Panc1 (cell line): ENCODE measurements around the gene INPP5F. TPM values are rescaled to one million over a fixed set of nuclear protein-coding genes. Genes with fewer than 3 reads are reported as not detected.
A peak's percentile ranks its signal among the peaks of the same experiment; 100 is the strongest.

Source experiments
- ATAC-seq: fragments of 200-7000 bp; cut with Tn5 transposase; 2 replicates; pipeline ENCODE4 v1.9.1; 2020; ENCODE audit warnings: mild to moderate bottlenecking, moderate library complexity
- BruUV-seq: library from RNA; stranded (reverse); fragments of 400-500 nt; replicated peaks from 2 replicates; lab custom pipeline; 2021; lab: Mats Ljungman, UMichigan
- CTCF ChIA-PET: fragments of 300-600 bp; sonication (Branson Sonifier 250); formaldehyde crosslinking; loops from one replicate; lab custom pipeline; 2022; ENCODE audit warnings: antibody characterized with exemption; lab: Charles Lee
- POLR2A ChIA-PET: fragments of 300-600 bp; sonication (Branson Sonifier 250); formaldehyde crosslinking; loops from one replicate; lab custom pipeline; 2022; ENCODE audit warnings: antibody characterized with exemption; lab: Charles Lee
- DNase-seq: peaks from one replicate; pipeline ENCODE4 v3.0.0-alpha.2; 2010; ENCODE audit warnings: low read depth, low spot score
- H3K27ac ChIP-seq: 2 replicates; pipeline ENCODE4 v1.5.1; 2011; ENCODE audit warnings: mild to moderate bottlenecking, low read length, inconsistent platforms
- H3K27me3 ChIP-seq: fragments of 200-500 bp; sonication (Bioruptor generic); 2 replicates; pipeline ENCODE4 v1.6.0; 2014; ENCODE audit warnings: low read length, inconsistent platforms; ENCODE audit not compliant: control insufficient read depth, insufficient read depth
- H3K36me3 ChIP-seq: fragments of 200-500 bp; sonication (Bioruptor generic); 2 replicates; pipeline ENCODE4 v1.5.1; 2014; ENCODE audit warnings: inconsistent platforms, mild to moderate bottlenecking, low read length, moderate library complexity; ENCODE audit not compliant: control insufficient read depth, insufficient read depth
- H3K4me1 ChIP-seq: 2 replicates; pipeline ENCODE4 v1.5.1; 2011; ENCODE audit warnings: inconsistent platforms, mild to moderate bottlenecking, low read length, moderate library complexity; ENCODE audit not compliant: control insufficient read depth, insufficient read depth
- H3K4me3 ChIP-seq, 2 experiments: 2 replicates each; pipeline ENCODE4 v1.5.1; 2011 to 2012; ENCODE audit warnings: low read depth in 2 of 2, low read length in 2 of 2, mild to moderate bottlenecking in 2 of 2, inconsistent platforms in 1 of 2, moderate library complexity in 1 of 2
- H3K9me3 ChIP-seq: fragments of 200-500 bp; sonication (Bioruptor generic); 2 replicates; pipeline ENCODE4 v1.5.1; 2014; ENCODE audit warnings: low read depth, mild to moderate bottlenecking, inconsistent platforms, low read length, moderate library complexity; ENCODE audit not compliant: control insufficient read depth, insufficient read depth
- POLR2AphosphoS5 ChIP-seq: IDR thresholded peaks from 2 replicates; pipeline ENCODE4 v1.6.1; 2012; ENCODE audit warnings: mild to moderate bottlenecking, low read depth, low read length, moderate library complexity
- SIN3A ChIP-seq: IDR thresholded peaks from 2 replicates; pipeline ENCODE4 v1.6.1; 2012; ENCODE audit warnings: low read depth, mild to moderate bottlenecking, low read length, moderate library complexity, borderline replicate concordance; ENCODE audit not compliant: insufficient read depth
- TCF7L2 ChIP-seq: IDR thresholded peaks from 2 replicates; pipeline ENCODE4 v1.6.1; 2011; ENCODE audit warnings: mild to moderate bottlenecking, low read depth, low read length, inconsistent platforms
- in situ Hi-C: cut with HindIII; loops from 2 replicates; pipeline ENCODE4 v1.10.0; 2016; ENCODE audit warnings: low sequenced_read_pairs, low pct_unique_long_range_greater_than_20kb
- intact Hi-C: fragments of 100-400 bp; cut with micrococcal nuclease; formaldehyde crosslinking; loops from one replicate; pipeline ENCODE4 v1.10.0; 2022; ENCODE audit not compliant: unreplicated experiment
- total RNA-seq: library from RNA; stranded (reverse); gene quantifications from one replicate; pipeline ENCODE4 v1.2.1, GENCODE V29; 2021; ENCODE audit not compliant: unreplicated experiment
- TF ChIP-seq, protein P1 (sequence below): fragments of 450-650 bp; IDR thresholded peaks from 2 replicates; pipeline ENCODE4 v1.5.1; 2017; ENCODE audit warnings: mild to moderate bottlenecking
- TF ChIP-seq, protein P2 (sequence below), 2 experiments: IDR thresholded peaks; 2 replicates each; pipeline ENCODE4 v1.6.1; 2011 to 2012; ENCODE audit warnings: low read depth in 2 of 2, control low read depth in 1 of 2, low read length in 1 of 2, mild to moderate bottlenecking in 1 of 2, moderate library complexity in 1 of 2; ENCODE audit not compliant: insufficient read depth in 1 of 2

INPP5F gene
- total RNA-seq, 1 experiment from 2014 or later, result 26.7 TPM

GRCh38 chr10:119688033-119688508 lies 37.8 kb upstream of the INPP5F start:
- Histone ChIP-seq H3K9me3 (no peaks in the 10 kb centered on the region), H3K4me3 (peak overlapping the region in 1 of 2 experiments; percentile 63; a peak in 1 of 4 replicates), H3K4me1 (peaks cover 19% of the 10 kb centered on the region), H3K27me3 (no peaks in the 10 kb centered on the region), H3K27ac (peak overlapping the region; percentile 75), H3K36me3 (no peaks in the 10 kb centered on the region)
- in situ Hi-C loops (no loop called here), intact Hi-C loops (loop anchor here (5.0 kb wide), 1 partner anchor 174 kb away; no protein-coding TSS in a partner anchor)
- no TSS peak for BruUV-seq
- ChIA-PET CTCF (interaction anchor here (1.0 to 1.5 kb wide), 4 partner anchors 10 to 172 kb away, joined by 3 to 13 read pairs (median 4); partner anchors contain the start of gene INPP5F), POLR2A (interaction anchor here (1.2 kb wide), 1 partner anchor 37 kb away, joined by 5 read pairs; no protein-coding TSS in a partner anchor)
- TF ChIP-seq, protein P1, sequence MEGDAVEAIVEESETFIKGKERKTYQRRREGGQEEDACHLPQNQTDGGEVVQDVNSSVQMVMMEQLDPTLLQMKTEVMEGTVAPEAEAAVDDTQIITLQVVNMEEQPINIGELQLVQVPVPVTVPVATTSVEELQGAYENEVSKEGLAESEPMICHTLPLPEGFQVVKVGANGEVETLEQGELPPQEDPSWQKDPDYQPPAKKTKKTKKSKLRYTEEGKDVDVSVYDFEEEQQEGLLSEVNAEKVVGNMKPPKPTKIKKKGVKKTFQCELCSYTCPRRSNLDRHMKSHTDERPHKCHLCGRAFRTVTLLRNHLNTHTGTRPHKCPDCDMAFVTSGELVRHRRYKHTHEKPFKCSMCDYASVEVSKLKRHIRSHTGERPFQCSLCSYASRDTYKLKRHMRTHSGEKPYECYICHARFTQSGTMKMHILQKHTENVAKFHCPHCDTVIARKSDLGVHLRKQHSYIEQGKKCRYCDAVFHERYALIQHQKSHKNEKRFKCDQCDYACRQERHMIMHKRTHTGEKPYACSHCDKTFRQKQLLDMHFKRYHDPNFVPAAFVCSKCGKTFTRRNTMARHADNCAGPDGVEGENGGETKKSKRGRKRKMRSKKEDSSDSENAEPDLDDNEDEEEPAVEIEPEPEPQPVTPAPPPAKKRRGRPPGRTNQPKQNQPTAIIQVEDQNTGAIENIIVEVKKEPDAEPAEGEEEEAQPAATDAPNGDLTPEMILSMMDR, result no peak
- TF ChIP-seq POLR2AphosphoS5 (no peak), SIN3A (no peak), TCF7L2 (no peak)
- TF ChIP-seq, protein P2, sequence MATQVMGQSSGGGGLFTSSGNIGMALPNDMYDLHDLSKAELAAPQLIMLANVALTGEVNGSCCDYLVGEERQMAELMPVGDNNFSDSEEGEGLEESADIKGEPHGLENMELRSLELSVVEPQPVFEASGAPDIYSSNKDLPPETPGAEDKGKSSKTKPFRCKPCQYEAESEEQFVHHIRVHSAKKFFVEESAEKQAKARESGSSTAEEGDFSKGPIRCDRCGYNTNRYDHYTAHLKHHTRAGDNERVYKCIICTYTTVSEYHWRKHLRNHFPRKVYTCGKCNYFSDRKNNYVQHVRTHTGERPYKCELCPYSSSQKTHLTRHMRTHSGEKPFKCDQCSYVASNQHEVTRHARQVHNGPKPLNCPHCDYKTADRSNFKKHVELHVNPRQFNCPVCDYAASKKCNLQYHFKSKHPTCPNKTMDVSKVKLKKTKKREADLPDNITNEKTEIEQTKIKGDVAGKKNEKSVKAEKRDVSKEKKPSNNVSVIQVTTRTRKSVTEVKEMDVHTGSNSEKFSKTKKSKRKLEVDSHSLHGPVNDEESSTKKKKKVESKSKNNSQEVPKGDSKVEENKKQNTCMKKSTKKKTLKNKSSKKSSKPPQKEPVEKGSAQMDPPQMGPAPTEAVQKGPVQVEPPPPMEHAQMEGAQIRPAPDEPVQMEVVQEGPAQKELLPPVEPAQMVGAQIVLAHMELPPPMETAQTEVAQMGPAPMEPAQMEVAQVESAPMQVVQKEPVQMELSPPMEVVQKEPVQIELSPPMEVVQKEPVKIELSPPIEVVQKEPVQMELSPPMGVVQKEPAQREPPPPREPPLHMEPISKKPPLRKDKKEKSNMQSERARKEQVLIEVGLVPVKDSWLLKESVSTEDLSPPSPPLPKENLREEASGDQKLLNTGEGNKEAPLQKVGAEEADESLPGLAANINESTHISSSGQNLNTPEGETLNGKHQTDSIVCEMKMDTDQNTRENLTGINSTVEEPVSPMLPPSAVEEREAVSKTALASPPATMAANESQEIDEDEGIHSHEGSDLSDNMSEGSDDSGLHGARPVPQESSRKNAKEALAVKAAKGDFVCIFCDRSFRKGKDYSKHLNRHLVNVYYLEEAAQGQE (IDR thresholded peaks at IDR 0.05; ENCODE audit: insufficient read depth in 1 of 2, low read depth in 2 of 2, low read length in 1 of 2), result no peak
- ATAC-seq (no peak), DNase-seq (no peak)

DNA sequence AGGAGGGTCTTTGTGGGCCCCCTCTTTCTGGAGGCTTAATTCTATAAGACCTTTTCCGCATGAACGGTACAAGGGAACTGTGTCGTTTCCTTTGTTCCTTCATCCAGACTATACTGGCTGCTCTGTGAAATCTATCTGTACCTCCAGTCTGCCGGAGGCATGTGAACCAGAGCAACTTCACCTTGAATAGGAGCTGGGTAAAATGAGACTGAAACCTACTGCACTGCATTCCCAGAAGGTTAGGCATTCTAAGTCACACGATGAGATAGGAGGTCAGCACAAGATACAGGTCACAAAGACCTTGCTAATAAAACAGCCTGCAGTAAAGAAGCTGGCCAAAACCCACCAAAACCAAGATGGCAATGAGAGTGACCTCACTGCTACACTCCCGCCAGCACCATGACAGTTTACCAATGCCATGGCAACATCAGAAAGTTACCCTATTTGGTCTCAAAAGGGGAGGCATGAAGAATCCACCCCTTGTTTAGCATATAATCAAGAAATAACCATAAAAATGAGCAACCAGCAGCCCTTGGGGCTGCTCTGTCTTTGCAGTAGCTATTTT lies 36.8 kb upstream of the INPP5F start:
- Histone ChIP-seq H3K4me1 (peaks cover 19% of the 10 kb centered on the region), H3K4me3 (no peak overlapping the region), H3K9me3 (no peaks in the 10 kb centered on the region), H3K36me3 (no peaks in the 10 kb centered on the region), H3K27ac (no peak overlapping the region), H3K27me3 (no peaks in the 10 kb centered on the region)
- no peak for TF ChIP-seq POLR2AphosphoS5
- TF ChIP-seq, protein P2 (IDR thresholded peaks at IDR 0.05; ENCODE audit: insufficient read depth in 1 of 2, low read depth in 2 of 2, low read length in 1 of 2), result no peak
- TF ChIP-seq, protein P1, result no peak
- TF ChIP-seq SIN3A, result no peak
- TF ChIP-seq TCF7L2, result no peak
- CTCF ChIA-PET, result no interaction called here
- in situ Hi-C loops (no loop called here), intact Hi-C loops (loop anchor here (5.0 kb wide), 1 partner anchor 173 kb away; no protein-coding TSS in a partner anchor)
- no peak for DNase-seq
- POLR2A ChIA-PET, result interaction anchor here (0.6 to 0.7 kb wide), 2 partner anchors 37 to 45 kb away, joined by 3 read pairs; partner anchors contain the start of gene INPP5F
- no TSS peak for BruUV-seq
- no peak for ATAC-seq
